ENCODE data around the gene DGKG.

The DGKG gene

DNA sequence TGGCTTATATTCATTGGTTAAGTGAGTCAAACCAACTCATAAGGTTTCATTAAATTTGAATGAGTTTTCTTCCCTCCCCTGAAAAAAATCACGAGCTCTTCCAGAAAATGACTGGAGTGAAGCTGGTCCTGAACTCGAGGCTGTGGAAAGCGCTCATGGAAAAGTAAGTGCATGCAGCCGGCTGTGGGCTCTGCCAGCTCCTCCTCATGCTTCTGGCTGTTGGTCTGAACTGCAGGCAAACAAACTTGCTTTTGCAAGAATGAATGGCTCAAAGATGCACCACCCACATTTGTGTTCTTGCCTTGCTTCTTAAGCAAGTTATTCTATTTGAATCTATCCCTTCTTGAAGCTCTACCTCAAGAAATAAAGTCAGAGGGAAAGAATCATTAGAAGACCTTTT is 259.3 kb downstream of the DGKG start:
- Histone ChIP-seq H3K9ac (ENCODE audit: low read depth, low read length) (no peak overlapping the region), H3K36me3 (ENCODE audit: control insufficient read depth, insufficient read depth, low read length) (no peaks in the 10 kb centered on the region), H3K9me3 (ENCODE audit: control insufficient read depth, insufficient read depth, low read length) (no peaks in the 10 kb centered on the region), H3K4me1 (ENCODE audit: control insufficient read depth, insufficient read depth, low read length) (peaks cover 24% of the 10 kb centered on the region), H3K4me3 (ENCODE audit: low read depth, low read length) (no peak overlapping the region), H3K27ac (ENCODE audit: low read depth, low read length) (no peak overlapping the region), H3K27me3 (ENCODE audit: control insufficient read depth, insufficient read depth, low read length) (peaks cover 92% of the 10 kb centered on the region)

DNA sequence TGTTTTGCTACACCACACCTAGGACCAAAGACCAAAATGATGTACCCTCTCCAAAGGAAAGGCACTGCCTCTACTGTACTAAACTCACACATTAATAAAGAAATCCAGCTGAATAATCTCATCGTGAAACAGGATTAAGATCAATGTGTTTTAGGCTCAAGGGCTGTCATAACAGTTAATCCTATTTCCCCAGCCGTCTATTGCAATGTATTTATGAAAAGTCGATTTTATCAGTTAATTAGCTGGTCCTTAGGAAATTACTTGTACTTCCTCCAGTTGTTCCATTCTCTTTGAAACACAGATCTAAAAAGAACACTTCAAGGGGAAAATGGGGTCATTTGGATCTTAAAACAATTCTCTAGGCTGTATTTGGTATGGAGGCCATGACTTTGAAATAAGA is 261.6 kb downstream of the DGKG start:
- H3K27ac ChIP-seq (ENCODE audit: low read depth, low read length), result no peak overlapping the region
- H3K36me3 ChIP-seq (ENCODE audit: control insufficient read depth, insufficient read depth, low read length), result no peaks in the 10 kb centered on the region
- H3K4me1 ChIP-seq (ENCODE audit: control insufficient read depth, insufficient read depth, low read length), result peaks cover 39% of the 10 kb centered on the region
- H3K4me3 ChIP-seq (ENCODE audit: low read depth, low read length), result no peak overlapping the region
- no peak overlapping the region for H3K9ac ChIP-seq (ENCODE audit: low read depth, low read length)
- H3K9me3 ChIP-seq (ENCODE audit: control insufficient read depth, insufficient read depth, low read length), result no peaks in the 10 kb centered on the region
- peaks cover 89% of the 10 kb centered on the region for H3K27me3 ChIP-seq (ENCODE audit: control insufficient read depth, insufficient read depth, low read length)

DNA sequence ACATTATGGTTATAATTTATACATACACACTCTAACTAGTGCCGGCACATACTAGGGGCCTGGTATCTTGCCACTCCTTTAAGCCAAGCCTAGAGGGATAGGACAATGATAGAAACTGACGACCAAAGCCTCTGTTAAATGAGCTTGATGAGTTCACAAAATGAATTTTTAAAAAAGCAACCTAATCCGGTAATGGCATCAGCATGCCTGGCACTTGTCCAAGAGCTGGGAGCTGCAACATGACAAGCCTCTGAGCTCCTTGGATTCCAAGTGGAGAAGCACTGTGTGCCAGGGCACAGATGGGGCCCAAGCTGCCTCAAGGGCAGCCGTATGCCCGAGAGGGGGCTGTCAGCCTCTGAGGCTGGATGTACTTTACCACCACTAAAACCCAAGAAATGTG is 262.9 kb downstream of the DGKG start:
- no peak overlapping the region for H3K27ac ChIP-seq (ENCODE audit: low read depth, low read length)
- H3K4me1 ChIP-seq (ENCODE audit: control insufficient read depth, insufficient read depth, low read length), result peaks cover 38% of the 10 kb centered on the region
- no peak overlapping the region for H3K9ac ChIP-seq (ENCODE audit: low read depth, low read length)
- H3K4me3 ChIP-seq (ENCODE audit: low read depth, low read length), result no peak overlapping the region
- H3K27me3 ChIP-seq (ENCODE audit: control insufficient read depth, insufficient read depth, low read length), result peaks cover 90% of the 10 kb centered on the region
- no peaks in the 10 kb centered on the region for H3K9me3 ChIP-seq (ENCODE audit: control insufficient read depth, insufficient read depth, low read length)
- H3K36me3 ChIP-seq (ENCODE audit: control insufficient read depth, insufficient read depth, low read length), result no peaks in the 10 kb centered on the region

DNA sequence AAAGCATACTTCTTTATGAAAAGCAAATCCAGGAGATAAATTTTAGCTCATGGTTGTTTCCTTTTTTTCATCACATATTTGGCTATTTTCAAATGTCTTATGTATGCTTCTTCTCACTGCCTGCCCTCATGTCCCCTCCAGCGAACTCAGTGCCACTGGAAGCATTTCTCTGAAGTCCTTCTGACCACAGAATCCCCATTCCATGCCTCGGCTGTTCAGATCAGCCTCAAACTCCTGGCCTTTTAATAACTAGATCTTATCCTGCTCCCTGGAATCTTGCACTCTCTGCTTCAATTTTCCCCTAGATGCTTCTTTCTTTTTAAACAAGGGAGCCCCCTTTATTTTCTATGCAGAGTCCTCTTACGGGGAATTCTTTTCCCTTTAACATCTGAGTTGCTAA is 263.3 kb downstream of the DGKG start:
- Histone ChIP-seq H3K27me3 (ENCODE audit: control insufficient read depth, insufficient read depth, low read length) (peaks cover 90% of the 10 kb centered on the region), H3K9ac (ENCODE audit: low read depth, low read length) (no peak overlapping the region), H3K27ac (ENCODE audit: low read depth, low read length) (no peak overlapping the region), H3K4me3 (ENCODE audit: low read depth, low read length) (peak overlapping the region; percentile 54), H3K9me3 (ENCODE audit: control insufficient read depth, insufficient read depth, low read length) (no peaks in the 10 kb centered on the region), H3K36me3 (ENCODE audit: control insufficient read depth, insufficient read depth, low read length) (no peaks in the 10 kb centered on the region), H3K4me1 (ENCODE audit: control insufficient read depth, insufficient read depth, low read length) (peaks cover 33% of the 10 kb centered on the region)

DNA sequence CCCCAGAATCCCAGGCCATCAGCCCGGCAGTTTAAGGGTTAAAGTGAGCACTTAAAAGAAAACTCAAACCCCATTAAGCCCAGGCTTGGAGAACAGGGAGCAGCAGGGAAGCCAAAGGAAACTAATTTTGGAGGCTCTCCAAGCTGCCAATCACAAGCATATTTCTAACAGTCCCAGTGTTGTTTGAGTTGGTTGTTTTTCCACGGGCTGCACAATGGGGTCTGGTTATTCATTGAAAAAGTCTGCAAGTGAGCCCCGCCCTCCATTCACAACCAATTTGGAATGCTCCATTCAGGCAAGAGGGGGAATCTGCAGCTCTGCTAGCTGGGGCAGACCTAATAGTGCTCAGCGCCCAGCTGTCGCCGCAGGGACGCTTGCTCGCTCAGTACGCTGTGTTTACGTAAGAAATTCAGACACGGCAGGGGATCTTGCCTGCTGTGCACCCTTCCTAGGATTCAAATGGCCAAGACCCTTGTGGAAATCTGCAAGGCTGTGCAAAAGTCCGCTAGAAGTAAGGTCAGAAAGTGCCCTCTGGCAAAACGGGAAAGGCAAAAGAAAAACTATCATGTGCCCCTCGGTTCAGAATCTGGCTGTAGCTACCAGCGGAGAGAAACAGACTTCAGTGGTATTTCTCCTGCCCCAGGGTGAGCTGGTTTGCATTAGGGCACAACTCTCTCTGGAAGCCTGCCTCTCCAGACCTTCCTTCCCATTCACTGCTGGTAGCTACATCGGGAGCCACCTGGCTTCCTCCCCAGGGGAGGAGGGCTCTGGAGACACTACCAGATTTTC is 264.2 kb downstream of the DGKG start:
- H3K36me3 ChIP-seq (ENCODE audit: control insufficient read depth, insufficient read depth, low read length), result no peaks in the 10 kb centered on the region
- no peak overlapping the region for H3K9ac ChIP-seq (ENCODE audit: low read depth, low read length)
- H3K4me3 ChIP-seq (ENCODE audit: low read depth, low read length), result peak overlapping the region; percentile 54
- no peaks in the 10 kb centered on the region for H3K9me3 ChIP-seq (ENCODE audit: control insufficient read depth, insufficient read depth, low read length)
- H3K4me1 ChIP-seq (ENCODE audit: control insufficient read depth, insufficient read depth, low read length), result peaks cover 38% of the 10 kb centered on the region
- peak overlapping the region; percentile 73 for H3K27ac ChIP-seq (ENCODE audit: low read depth, low read length)
- peaks cover 81% of the 10 kb centered on the region for H3K27me3 ChIP-seq (ENCODE audit: control insufficient read depth, insufficient read depth, low read length)

DNA sequence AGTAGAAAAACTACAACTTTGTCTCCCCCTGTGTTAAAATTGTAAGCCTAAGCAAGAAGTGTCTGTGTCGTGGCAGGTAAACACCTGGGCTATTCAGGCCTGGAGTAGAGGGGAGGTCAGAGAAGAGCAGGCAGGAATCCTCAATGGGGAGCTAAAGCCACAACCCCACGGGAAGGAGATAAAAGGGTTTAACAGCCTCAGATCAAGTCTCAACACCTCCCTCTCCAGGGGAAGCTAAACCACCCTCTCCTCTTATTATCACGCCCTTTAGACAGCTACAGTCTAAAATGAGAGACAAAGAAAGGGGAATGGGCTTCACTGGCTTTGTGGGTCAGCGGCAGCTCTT is 264.7 kb downstream of the DGKG start:
- Histone ChIP-seq H3K9me3 (ENCODE audit: control insufficient read depth, insufficient read depth, low read length) (no peaks in the 10 kb centered on the region), H3K36me3 (ENCODE audit: control insufficient read depth, insufficient read depth, low read length) (no peaks in the 10 kb centered on the region), H3K27me3 (ENCODE audit: control insufficient read depth, insufficient read depth, low read length) (peaks cover 76% of the 10 kb centered on the region), H3K27ac (ENCODE audit: low read depth, low read length) (peak overlapping the region; percentile 73), H3K4me3 (ENCODE audit: low read depth, low read length) (peak overlapping the region; percentile 54), H3K9ac (ENCODE audit: low read depth, low read length) (no peak overlapping the region), H3K4me1 (ENCODE audit: control insufficient read depth, insufficient read depth, low read length) (peaks cover 38% of the 10 kb centered on the region)
